K562 (cell line): ENCODE measurements around the gene CYB5R2. TPM values are rescaled to one million over a fixed set of nuclear protein-coding genes. Genes with fewer than 3 reads are reported as not detected.

Experiments used
- ATAC-seq: fragments of 200-7000 bp; cut with Tn5 transposase; 3 replicates; pipeline ENCODE4 v1.9.1; 2020; ENCODE audit warnings: moderate library complexity
- BruUV-seq: library from RNA; stranded (reverse); fragments of 400-500 nt; replicated peaks from 2 replicates; lab custom pipeline; 2021; lab: Mats Ljungman, UMichigan
- CTCF ChIA-PET: fragments of 300-600 bp; formaldehyde crosslinking; extraction: SDS; loops from one replicate; lab custom pipeline; 2021; ENCODE audit warnings: low intra/inter-chr PET ratio; lab: Yijun Ruan, JAX
- POLR2A ChIA-PET: fragments of 300-600, 350-650 bp; sonication (Branson Sonifier 250); formaldehyde crosslinking; extraction: SDS; loops from one replicate; lab custom pipeline; 2021; ENCODE audit warnings: antibody characterized with exemption, inconsistent platforms; lab: Yijun Ruan, JAX
- DNase-seq, 4 experiments: peaks; one replicate each; pipeline versions ENCODE4 v3.0.0 to v3.0.0-alpha.2; 2011 to 2018; ENCODE audit warnings: low spot score in 3 of 4, mixed read lengths in 3 of 4; ENCODE audit errors: extremely low read depth in 1 of 4
- FAIRE-seq: peaks from 2 replicates; lab custom pipeline; 2011; peaks lifted over from hg19 to GRCh38; lab: Jason Lieb, UNC
- H2AFZ ChIP-seq: 2 replicates; pipeline ENCODE4 v1.6.0; 2011; ENCODE audit warnings: low read depth, low read length, control low read depth, inconsistent platforms
- H3K27ac ChIP-seq: fragments of 200-600 bp; 3 replicates; pipeline ENCODE4 v1.8.0; 2011; ENCODE audit warnings: low read depth, mild to moderate bottlenecking, control low read depth, inconsistent platforms, low read length, moderate library complexity, mixed read lengths; ENCODE audit errors: extremely low read depth
- H3K27me3 ChIP-seq, 2 experiments: fragments of 300-600 bp in 1 of 2; 2 replicates in 1 of 2; 3 replicates in 1 of 2; pipeline versions ENCODE4 v1.6.0 to v1.8.0; 2011; ENCODE audit warnings: inconsistent platforms in 2 of 2, low read length in 2 of 2, mild to moderate bottlenecking in 1 of 2, mixed read lengths in 1 of 2, moderate library complexity in 1 of 2; ENCODE audit not compliant: control insufficient read depth in 2 of 2, insufficient read depth in 2 of 2
- H3K36me3 ChIP-seq: fragments of 300-600 bp; 3 replicates; pipeline ENCODE4 v1.8.0; 2011; ENCODE audit warnings: mild to moderate bottlenecking, low read length, inconsistent platforms; ENCODE audit not compliant: control insufficient read depth, insufficient read depth
- H3K4me1 ChIP-seq, 2 experiments: fragments of 200-600 bp in 1 of 2; replicated peaks in 1 of 2; 2 replicates in 1 of 2; 3 replicates in 1 of 2; pipeline versions ENCODE4 v1.5.1 to v1.8.0; 2011; ENCODE audit warnings: inconsistent platforms in 2 of 2, low read length in 2 of 2, mild to moderate bottlenecking in 1 of 2, mixed read lengths in 1 of 2, moderate library complexity in 1 of 2; ENCODE audit not compliant: control insufficient read depth in 2 of 2, insufficient read depth in 2 of 2
- H3K4me2 ChIP-seq: 2 replicates; pipeline ENCODE4 v1.6.1; 2011; ENCODE audit warnings: low read length, control low read depth, inconsistent platforms, mixed read lengths; ENCODE audit not compliant: insufficient read depth
- H3K4me3 ChIP-seq: fragments of 200-600 bp; sonication (generic), shearing (Covaris generic); 2 replicates; pipeline ENCODE4 v1.5.1; 2016; ENCODE audit warnings: control low read depth, inconsistent platforms
- H3K79me2 ChIP-seq: fragments of 200-600 bp; 3 replicates; pipeline ENCODE4 v1.8.0; 2011; ENCODE audit warnings: low read length, inconsistent platforms; ENCODE audit not compliant: control insufficient read depth, insufficient read depth
- H3K9ac ChIP-seq, 2 experiments: 2 replicates each; pipeline versions ENCODE4 v1.6.0 to v1.6.1; 2011; ENCODE audit warnings: low read depth in 2 of 2, low read length in 2 of 2, control low read depth in 1 of 2, inconsistent platforms in 1 of 2, mild to moderate bottlenecking in 1 of 2, mixed read lengths in 1 of 2; ENCODE audit not compliant: insufficient read depth in 1 of 2
- H3K9me1 ChIP-seq: one replicate; pipeline ENCODE4 v1.6.0; 2011; ENCODE audit warnings: inconsistent platforms, mild to moderate bottlenecking, low read length, moderate library complexity; ENCODE audit not compliant: control insufficient read depth, insufficient read depth
- H3K9me3 ChIP-seq: replicated peaks from 2 replicates; pipeline ENCODE4 v1.5.1; 2011; ENCODE audit warnings: low read depth, low read length, inconsistent platforms; ENCODE audit not compliant: control insufficient read depth, insufficient read depth
- H4K20me1 ChIP-seq: replicated peaks from 2 replicates; pipeline ENCODE4 v1.6.1; 2011; ENCODE audit warnings: low read length, inconsistent platforms, mixed read lengths; ENCODE audit not compliant: control insufficient read depth, insufficient read depth
- BRCA1 ChIP-seq, 2 experiments: fragments of 450-650 bp in 1 of 2; sonication (generic) in 1 of 2; formaldehyde crosslinking in 1 of 2; IDR thresholded peaks; 2 replicates each; pipeline versions ENCODE4 v1.5.0 to v1.6.1; 2017 to 2020; ENCODE audit warnings: mild to moderate bottlenecking in 1 of 2, missing genetic modification reagents in 1 of 2
- CHD2 ChIP-seq: IDR thresholded peaks from 2 replicates; pipeline ENCODE4 v1.6.1; 2011; ENCODE audit warnings: low read depth, low read length
- JUN ChIP-seq, 2 experiments: sonication (generic) in 1 of 2; formaldehyde crosslinking in 1 of 2; IDR thresholded peaks; 2 replicates each; pipeline versions ENCODE4 v1.6.1 to v1.8.0; 2012 to 2022; ENCODE audit warnings: borderline replicate concordance in 2 of 2, mild to moderate bottlenecking in 2 of 2, improper control_type of control experiment in 1 of 2, low read depth in 1 of 2, low read length in 1 of 2, missing genetic modification reagents in 1 of 2
- MAFK ChIP-seq: IDR thresholded peaks from 2 replicates; pipeline ENCODE4 v1.6.1; 2011; ENCODE audit warnings: low read length, improper control_type of control experiment
- NRF1 ChIP-seq, 2 experiments: fragments of 450-650 bp; IDR thresholded peaks in 1 of 2; conservative IDR thresholded peaks in 1 of 2; 2 replicates each; pipeline ENCODE4 v1.6.1; 2014; ENCODE audit warnings: mild to moderate bottlenecking in 2 of 2
- PPARD ChIP-seq: fragments of 250-450 bp; sonication (Bioruptor Pico); IDR thresholded peaks from 2 replicates; pipeline ENCODE4 v1.8.0; 2022; ENCODE audit warnings: inconsistent platforms, mild to moderate bottlenecking, moderate library complexity
- RBBP5 ChIP-seq: fragments of 200-600 bp; sonication (generic); IDR thresholded peaks from 2 replicates; pipeline ENCODE4 v1.6.1; 2012; ENCODE audit warnings: borderline replicate concordance, mild to moderate bottlenecking, low read length, control low read depth, inconsistent platforms; ENCODE audit not compliant: insufficient read depth, poor library complexity, severe bottlenecking
- TAL1 ChIP-seq: fragments of 450-650 bp; IDR thresholded peaks from 2 replicates; pipeline ENCODE4 v1.6.1; 2016; ENCODE audit warnings: mild to moderate bottlenecking
- ZKSCAN8 ChIP-seq: fragments of 200-800 bp; sonication (Bioruptor generic); IDR thresholded peaks from 2 replicates; pipeline ENCODE4 v1.6.1; 2016; ENCODE audit warnings: missing genetic modification characterization, missing compliant biosample characterization
- WGBS: fragments of 100-300 bp; shearing (Covaris generic); methylation state at CpG from one replicate; pipeline ENCODE4 v1.1.6; 2016; ENCODE audit warnings: low coverage, mixed read lengths; ENCODE audit not compliant: insufficient coverage; ENCODE audit errors: missing lambda C conversion rate; 5-methylcytosine and 5-hydroxymethylcytosine counted together
- in situ Hi-C: fragments of 300-500 bp; cut with MboI; formaldehyde crosslinking; loops from 4 replicates; pipeline ENCODE4 v1.15.0; 2018; ENCODE audit warnings: inconsistent platforms, mixed read lengths
- intact Hi-C: fragments of 100-400 bp; cut with micrococcal nuclease; formaldehyde crosslinking; loops from 2 replicates; pipeline ENCODE4 v1.14.2; 2022
- polyA plus RNA-seq, 8 experiments: library from polyadenylated mRNA; depleted of rRNA in 4 of 8; stranded (reverse) in 5 of 8; unstranded in 3 of 8; fragments of >200 nt; fragmentation: Nextera tagmentation in 2 of 8; fragmentation: Illumina TruSeq in 1 of 8; extraction: Ambion mirVana in 2 of 8; extraction: Trizol in 1 of 8; gene quantifications; 2 replicates each; pipeline versions ENCODE4 v1.2.1 to v1.2.3, GENCODE V29; 2011 to 2014; ENCODE audit warnings: inconsistent platforms in 1 of 8, missing spikeins in 1 of 8
- total RNA-seq, 7 experiments: library from RNA; depleted of rRNA in 6 of 7; stranded (reverse); fragments of >200 nt in 6 of 7; fragmentation: Illumina TruSeq in 2 of 7; extraction: Trizol in 2 of 7; gene quantifications; 2 replicates each; pipeline versions ENCODE4 v1.2.1 to v1.2.3, GENCODE V29; 2011 to 2021; ENCODE audit warnings: low replicate concordance in 1 of 7
- TF ChIP-seq, protein P1 (sequence below): fragments of 250-450 bp; sonication (Bioruptor Pico); IDR thresholded peaks from 2 replicates; pipeline ENCODE4 v1.8.0; 2021; ENCODE audit warnings: borderline replicate concordance, mild to moderate bottlenecking, moderate library complexity; ENCODE audit not compliant: poor library complexity, severe bottlenecking
- TF ChIP-seq, protein P2 (sequence below), 2 experiments: IDR thresholded peaks; 2 replicates each; pipeline ENCODE4 v1.6.1; 2012; ENCODE audit warnings: improper control_type of control experiment in 2 of 2, low read depth in 2 of 2, low read length in 2 of 2, borderline replicate concordance in 1 of 2

CYB5R2 gene
- total and polyA plus RNA-seq, 9 of the 15 experiments (the other 6 are each of a cell fraction or from before 2014, with no cell fraction given): 8.2 to 28.7 (median 13.6) TPM

DNA sequence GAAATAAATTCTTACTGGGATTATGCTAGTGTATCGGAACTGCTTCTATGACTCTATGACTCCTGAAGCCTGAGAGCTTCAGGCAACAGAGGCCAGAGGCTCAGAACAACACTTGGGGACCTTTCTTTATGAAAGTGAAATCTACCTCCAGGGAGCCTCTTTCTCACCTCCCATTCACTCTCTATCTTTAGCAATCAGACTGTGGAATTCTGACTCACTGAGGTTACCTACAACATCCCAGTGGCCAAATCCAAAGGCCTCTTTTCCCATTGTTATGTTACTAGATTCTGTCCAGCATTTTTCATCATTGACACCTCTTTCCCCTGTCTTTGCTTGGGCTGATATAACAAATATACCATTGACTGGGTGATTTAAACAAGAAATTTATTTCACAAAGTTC lies 14.1 kb upstream of the CYB5R2 start:
- CTCF ChIA-PET: no interaction called here
- Histone ChIP-seq H3K4me3 (no peak overlapping the region), H3K4me2 (no peak overlapping the region), H3K9me3 (no peaks in the 10 kb centered on the region), H3K79me2 (no peaks in the 10 kb centered on the region), H3K9me1 (no peaks in the 10 kb centered on the region), H3K27ac (no peak overlapping the region), H4K20me1 (no peaks in the 10 kb centered on the region; the same call in 1 of the 2 replicates), H2AFZ (no peak overlapping the region), H3K27me3 (peaks cover 0 to 9% of the 10 kb centered on the region in 2 experiments; a peak in 2 of 5 replicates), H3K9ac (no peak overlapping the region), H3K36me3 (no peaks in the 10 kb centered on the region), H3K4me1 (no peaks in the 10 kb centered on the region)
- FAIRE-seq (no peak), ATAC-seq (no peak), DNase-seq (no peak)
- POLR2A ChIA-PET: interaction anchor here (0.6 kb wide), 1 partner anchor 467 kb away, joined by 3 read pairs; no protein-coding TSS in a partner anchor
- in situ Hi-C loops (no loop called here), intact Hi-C loops (no loop called here)
- TF ChIP-seq, protein P1, sequence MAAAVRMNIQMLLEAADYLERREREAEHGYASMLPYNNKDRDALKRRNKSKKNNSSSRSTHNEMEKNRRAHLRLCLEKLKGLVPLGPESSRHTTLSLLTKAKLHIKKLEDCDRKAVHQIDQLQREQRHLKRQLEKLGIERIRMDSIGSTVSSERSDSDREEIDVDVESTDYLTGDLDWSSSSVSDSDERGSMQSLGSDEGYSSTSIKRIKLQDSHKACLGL (CRISPR knock-in tag): no peak
- TF ChIP-seq ZKSCAN8 (CRISPR knock-in tag): no peak
- WGBS: 0% methylated on average over 1 of the region's 1 CpG
- no TSS peak for BruUV-seq

DNA sequence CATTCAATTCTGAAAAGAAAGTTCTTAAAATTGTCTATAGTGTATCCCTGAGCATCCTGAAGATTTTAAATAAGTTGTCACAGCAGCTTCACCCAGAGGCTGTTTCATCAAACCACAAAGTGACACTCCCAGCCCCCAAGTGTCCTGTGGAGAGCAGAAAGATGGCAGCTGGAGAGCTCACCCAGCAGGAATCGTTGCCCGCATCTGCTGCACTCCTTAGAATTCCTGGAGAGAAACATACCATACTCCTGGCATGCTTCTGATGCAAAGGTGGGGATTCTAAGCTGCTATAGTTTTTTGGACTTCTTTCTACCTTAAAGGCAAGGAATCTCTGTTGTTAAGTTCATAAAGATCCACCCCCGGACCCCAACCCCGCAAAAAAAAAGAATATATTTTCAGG lies 13.5 kb upstream of the CYB5R2 start:
- no peak overlapping the region for H3K4me2 ChIP-seq
- H4K20me1 ChIP-seq: no peaks in the 10 kb centered on the region; the same call in 1 of the 2 replicates
- intact Hi-C loops: no loop called here
- H3K27me3 ChIP-seq: peaks cover 0 to 9% of the 10 kb centered on the region in 2 experiments; a peak in 1 of 5 replicates
- CTCF ChIA-PET: no interaction called here
- no peak overlapping the region for H3K9ac ChIP-seq
- in situ Hi-C loops: no loop called here
- FAIRE-seq: no peak
- H3K9me3 ChIP-seq: no peaks in the 10 kb centered on the region
- DNase-seq: no peak
- TF ChIP-seq NRF1 (conservative IDR thresholded peaks at IDR 0.05 in 1 of 2, IDR thresholded peaks at IDR 0.05 in 1 of 2): no peak
- TF ChIP-seq PPARD (CRISPR knock-in tag): no peak
- TF ChIP-seq MAFK: no peak
- TF ChIP-seq CHD2: no peak
- TF ChIP-seq JUN (IDR thresholded peaks at IDR 0.05; ENCODE audit: borderline replicate concordance, low read depth, low read length): no peak
- TF ChIP-seq JUN (CRISPR knock-in tag; IDR thresholded peaks at IDR 0.05; ENCODE audit: borderline replicate concordance): no peak
- TF ChIP-seq TAL1: no peak
- TF ChIP-seq RBBP5: no peak
- TF ChIP-seq, protein P2, sequence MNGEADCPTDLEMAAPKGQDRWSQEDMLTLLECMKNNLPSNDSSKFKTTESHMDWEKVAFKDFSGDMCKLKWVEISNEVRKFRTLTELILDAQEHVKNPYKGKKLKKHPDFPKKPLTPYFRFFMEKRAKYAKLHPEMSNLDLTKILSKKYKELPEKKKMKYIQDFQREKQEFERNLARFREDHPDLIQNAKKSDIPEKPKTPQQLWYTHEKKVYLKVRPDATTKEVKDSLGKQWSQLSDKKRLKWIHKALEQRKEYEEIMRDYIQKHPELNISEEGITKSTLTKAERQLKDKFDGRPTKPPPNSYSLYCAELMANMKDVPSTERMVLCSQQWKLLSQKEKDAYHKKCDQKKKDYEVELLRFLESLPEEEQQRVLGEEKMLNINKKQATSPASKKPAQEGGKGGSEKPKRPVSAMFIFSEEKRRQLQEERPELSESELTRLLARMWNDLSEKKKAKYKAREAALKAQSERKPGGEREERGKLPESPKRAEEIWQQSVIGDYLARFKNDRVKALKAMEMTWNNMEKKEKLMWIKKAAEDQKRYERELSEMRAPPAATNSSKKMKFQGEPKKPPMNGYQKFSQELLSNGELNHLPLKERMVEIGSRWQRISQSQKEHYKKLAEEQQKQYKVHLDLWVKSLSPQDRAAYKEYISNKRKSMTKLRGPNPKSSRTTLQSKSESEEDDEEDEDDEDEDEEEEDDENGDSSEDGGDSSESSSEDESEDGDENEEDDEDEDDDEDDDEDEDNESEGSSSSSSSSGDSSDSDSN (IDR thresholded peaks at IDR 0.05; ENCODE audit: borderline replicate concordance in 1 of 2, low read depth in 2 of 2, low read length in 2 of 2): no peak
- no peak for TF ChIP-seq BRCA1 (IDR thresholded peaks at IDR 0.05)
- no peak for TF ChIP-seq BRCA1 (CRISPR knock-in tag; IDR thresholded peaks at IDR 0.05)
- WGBS: 0% methylated on average over 4 of the region's 4 CpGs
- no peak for ATAC-seq
- no peaks in the 10 kb centered on the region for H3K9me1 ChIP-seq
- no TSS peak for BruUV-seq
- no peak overlapping the region for H3K27ac ChIP-seq
- H3K79me2 ChIP-seq: no peaks in the 10 kb centered on the region
- no peaks in the 10 kb centered on the region for H3K36me3 ChIP-seq
- H3K4me1 ChIP-seq: no peaks in the 10 kb centered on the region
- H3K4me3 ChIP-seq: no peak overlapping the region
- no peak overlapping the region for H2AFZ ChIP-seq
- POLR2A ChIA-PET: interaction anchor here (0.6 to 0.9 kb wide), 2 partner anchors 19 to 468 kb away, joined by 3 read pairs; partner anchors contain the start of gene OVCH2
